HepG2 (cell line): ENCODE data around the gene LYZL1.

Experiments used
- CREB1 ChIP-seq, 2 experiments: fragments of 450-650 bp in 1 of 2; IDR thresholded peaks; 2 replicates each; pipeline ENCODE4 v1.6.1; 2016 to 2017; ENCODE audit warnings: control low read depth in 1 of 2, mild to moderate bottlenecking in 1 of 2, missing compliant biosample characterization in 1 of 2, missing genetic modification characterization in 1 of 2
- HBP1 ChIP-seq: IDR thresholded peaks from 2 replicates; pipeline ENCODE4 v1.6.1; 2016; ENCODE audit warnings: low read depth, control low read depth
- TAF1 ChIP-seq: sonication (generic); formaldehyde crosslinking; IDR thresholded peaks from 2 replicates; pipeline ENCODE4 v1.4.0; 2020; ENCODE audit warnings: missing genetic modification reagents
- TF ChIP-seq, protein P1 (sequence below): sonication (generic); formaldehyde crosslinking; IDR thresholded peaks from 2 replicates; pipeline ENCODE4 v1.5.0; 2020; ENCODE audit warnings: mild to moderate bottlenecking, missing genetic modification reagents, moderate library complexity

GRCh38 chr10:29346296-29347001 lies 57.6 kb downstream of the LYZL1 start:
- TF ChIP-seq TAF1 (CRISPR knock-in tag) = no peak
- TF ChIP-seq HBP1 = no peak
- TF ChIP-seq, protein P1, sequence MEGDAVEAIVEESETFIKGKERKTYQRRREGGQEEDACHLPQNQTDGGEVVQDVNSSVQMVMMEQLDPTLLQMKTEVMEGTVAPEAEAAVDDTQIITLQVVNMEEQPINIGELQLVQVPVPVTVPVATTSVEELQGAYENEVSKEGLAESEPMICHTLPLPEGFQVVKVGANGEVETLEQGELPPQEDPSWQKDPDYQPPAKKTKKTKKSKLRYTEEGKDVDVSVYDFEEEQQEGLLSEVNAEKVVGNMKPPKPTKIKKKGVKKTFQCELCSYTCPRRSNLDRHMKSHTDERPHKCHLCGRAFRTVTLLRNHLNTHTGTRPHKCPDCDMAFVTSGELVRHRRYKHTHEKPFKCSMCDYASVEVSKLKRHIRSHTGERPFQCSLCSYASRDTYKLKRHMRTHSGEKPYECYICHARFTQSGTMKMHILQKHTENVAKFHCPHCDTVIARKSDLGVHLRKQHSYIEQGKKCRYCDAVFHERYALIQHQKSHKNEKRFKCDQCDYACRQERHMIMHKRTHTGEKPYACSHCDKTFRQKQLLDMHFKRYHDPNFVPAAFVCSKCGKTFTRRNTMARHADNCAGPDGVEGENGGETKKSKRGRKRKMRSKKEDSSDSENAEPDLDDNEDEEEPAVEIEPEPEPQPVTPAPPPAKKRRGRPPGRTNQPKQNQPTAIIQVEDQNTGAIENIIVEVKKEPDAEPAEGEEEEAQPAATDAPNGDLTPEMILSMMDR = no peak
- no peak for TF ChIP-seq CREB1 (IDR thresholded peaks at IDR 0.05)
- no peak for TF ChIP-seq CREB1 (CRISPR knock-in tag; IDR thresholded peaks at IDR 0.05)
